BLaER1 treated with 17β-estradiol and CSF1 and Interleukin-3, amounts not matched to agents 10 nM and 100 nM (cell line): ENCODE data around the gene HTR3A.

Experiments
- H3K27ac ChIP-seq, 11 experiments: shearing (Covaris generic); formaldehyde crosslinking; 2 replicates each; pipeline ENCODE4 v1.8.1; 2022
- H3K27me3 ChIP-seq, 11 experiments: shearing (Covaris generic); formaldehyde crosslinking; 2 replicates each; pipeline ENCODE4 v1.8.1; 2022
- H3K36me3 ChIP-seq, 11 experiments: shearing (Covaris generic); formaldehyde crosslinking; 2 replicates each; pipeline ENCODE4 v1.8.1; 2022
- H3K4me1 ChIP-seq, 10 experiments: shearing (Covaris generic); formaldehyde crosslinking; 2 replicates each; pipeline ENCODE4 v1.8.1; 2022
- H3K4me2 ChIP-seq, 11 experiments: shearing (Covaris generic); formaldehyde crosslinking; 2 replicates each; pipeline ENCODE4 v1.8.1; 2022
- H3K4me3 ChIP-seq, 10 experiments: shearing (Covaris generic); formaldehyde crosslinking; 2 replicates each; pipeline ENCODE4 v1.8.1; 2022
- H3K9ac ChIP-seq, 11 experiments: shearing (Covaris generic); formaldehyde crosslinking; 2 replicates each; pipeline ENCODE4 v1.8.1; 2022
- H3K9me3 ChIP-seq, 11 experiments: shearing (Covaris generic); formaldehyde crosslinking; replicated peaks in 1 of 11; 2 replicates each; pipeline ENCODE4 v1.8.1; 2022
- H4K20me1 ChIP-seq, 11 experiments: shearing (Covaris generic); formaldehyde crosslinking; 2 replicates each; pipeline ENCODE4 v1.8.1; 2022
- Cebpa-rat ChIP-seq, 11 experiments: shearing (Covaris generic); IDR thresholded peaks; 2 replicates each; pipeline ENCODE4 v1.8.1; 2022

The HTR3A gene

DNA sequence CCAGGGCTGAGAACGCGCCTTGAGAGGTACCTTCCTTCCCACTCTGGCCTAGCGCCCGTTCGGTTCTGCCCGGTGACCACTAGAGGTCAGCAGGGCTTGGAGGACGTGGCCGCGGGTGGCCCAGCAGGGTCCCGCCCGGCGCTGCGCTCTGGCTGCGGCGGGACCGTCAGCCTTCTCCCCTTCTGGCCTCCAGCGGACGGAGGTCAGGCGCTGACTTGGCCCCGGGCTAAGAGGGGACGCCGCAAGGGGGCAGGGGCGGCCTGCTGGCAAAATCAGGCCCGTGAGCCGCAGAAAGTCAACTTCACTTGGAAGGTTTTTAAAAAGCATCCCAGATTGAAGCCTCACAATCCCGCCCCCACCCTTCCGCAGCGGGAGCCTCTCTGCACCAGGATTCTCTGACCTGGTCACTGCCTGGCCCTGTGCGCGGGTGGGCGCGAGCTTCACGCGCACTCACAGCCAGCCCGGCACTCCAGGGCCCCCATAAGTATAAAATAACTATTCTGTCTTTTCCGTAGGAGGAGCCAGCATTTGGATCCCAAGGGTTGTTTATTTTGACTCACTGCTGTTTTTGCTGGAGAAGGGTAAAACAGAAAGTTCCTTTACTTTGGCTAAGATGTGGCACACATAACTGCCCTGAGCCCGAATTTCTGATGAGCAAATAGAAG, 61.4 kb downstream of the HTR3A start:
- H3K27ac ChIP-seq = no peak overlapping the region

GRCh38 chr11:114036958-114037357, 62.0 kb downstream of the HTR3A start:
- no peaks in the 10 kb centered on the region for H3K36me3 ChIP-seq
- no peak overlapping the region for H3K4me3 ChIP-seq

More for the DNA sequence above, 61.4 kb downstream of the HTR3A start:
- H3K27me3 ChIP-seq = no peaks in the 10 kb centered on the region
- H3K36me3 ChIP-seq = no peaks in the 10 kb centered on the region
- no peaks in the 10 kb centered on the region; a peak in 1 of 22 replicates for H4K20me1 ChIP-seq
- H3K4me1 ChIP-seq = no peaks in the 10 kb centered on the region
- no peak overlapping the region for H3K4me3 ChIP-seq
- no peak for TF ChIP-seq Cebpa-rat (IDR thresholded peaks at IDR 0.05)
- H3K9ac ChIP-seq = no peak overlapping the region
- H3K4me2 ChIP-seq = no peak overlapping the region
- no peaks in the 10 kb centered on the region for H3K9me3 ChIP-seq

GRCh38 chr11:114039551-114039950, 64.6 kb downstream of the HTR3A start:
- H3K9me3 ChIP-seq = no peaks in the 10 kb centered on the region
- no peaks in the 10 kb centered on the region for H3K27me3 ChIP-seq
- H3K36me3 ChIP-seq = no peaks in the 10 kb centered on the region
- H3K4me3 ChIP-seq = no peak overlapping the region
- H4K20me1 ChIP-seq = no peaks in the 10 kb centered on the region; a peak in 1 of 22 replicates
- no peak overlapping the region for H3K27ac ChIP-seq
- no peak for TF ChIP-seq Cebpa-rat (IDR thresholded peaks at IDR 0.05)
- H3K4me2 ChIP-seq = no peak overlapping the region
- H3K4me1 ChIP-seq = peaks cover 0 to 7% (median 6%) of the 10 kb centered on the region in 10 experiments; a peak in 9 of 20 replicates
- no peak overlapping the region for H3K9ac ChIP-seq

More at GRCh38 chr11:114036958-114037357, 62.0 kb downstream of the HTR3A start:
- no peaks in the 10 kb centered on the region; a peak in 1 of 22 replicates for H4K20me1 ChIP-seq
- H3K27me3 ChIP-seq = no peaks in the 10 kb centered on the region
- no peaks in the 10 kb centered on the region for H3K4me1 ChIP-seq
- no peak for TF ChIP-seq Cebpa-rat (IDR thresholded peaks at IDR 0.05)
- H3K9me3 ChIP-seq = no peaks in the 10 kb centered on the region
- H3K27ac ChIP-seq = no peak overlapping the region
- H3K9ac ChIP-seq = no peak overlapping the region
- no peak overlapping the region for H3K4me2 ChIP-seq
